Activated CD8-positive, alpha-beta T cell treated with anti-CD3 and anti-CD28 coated beads for 36 hours (primary cell): ENCODE measurements around the gene SUCLA2. TPM values are rescaled to one million over a fixed set of nuclear protein-coding genes. Genes with fewer than 3 reads are reported as not detected.
"Not testable (repeated sequence)": the region's sequence is repeated elsewhere in the genome, so short reads cannot be mapped to it uniquely, and the experiment has no call there.

ENCODE experiments used
- ATAC-seq: fragments of 200-7000 bp; cut with Tn5 transposase; one replicate; pipeline ENCODE4 v1.10.0; 2021; ENCODE audit warnings: mild to moderate bottlenecking, moderate library complexity
- CTCF ChIA-PET: fragments of 350-600 bp; sonication (Branson Sonifier 250); formaldehyde crosslinking; loops from one replicate; lab custom pipeline; 2021; ENCODE audit warnings: antibody characterized with exemption; lab: Charles Lee
- POLR2A ChIA-PET: fragments of 350-600 bp; sonication (Branson Sonifier 250); formaldehyde crosslinking; loops from one replicate; lab custom pipeline; 2021; ENCODE audit warnings: antibody characterized with exemption; lab: Charles Lee
- DNase-seq: peaks from one replicate; pipeline ENCODE4 v3.0.0-alpha.2; 2020
- H3K27ac Mint-ChIP-seq: one replicate; pipeline ENCODE4 v1.8.0; 2021; ENCODE audit warnings: mild to moderate bottlenecking, mixed read lengths
- H3K27me3 Mint-ChIP-seq: one replicate; pipeline ENCODE4 v1.8.0; 2021; ENCODE audit warnings: mixed read lengths
- H3K36me3 Mint-ChIP-seq: one replicate; pipeline ENCODE4 v1.8.0; 2021; ENCODE audit warnings: low read depth, mixed read lengths
- H3K4me1 Mint-ChIP-seq: one replicate; pipeline ENCODE4 v1.8.0; 2021; ENCODE audit warnings: low read depth, mixed read lengths
- H3K4me3 Mint-ChIP-seq: one replicate; pipeline ENCODE4 v1.8.0; 2021; ENCODE audit warnings: mild to moderate bottlenecking, moderate library complexity, mixed read lengths
- H3K9me3 Mint-ChIP-seq: one replicate; pipeline ENCODE4 v1.8.0; 2021; ENCODE audit warnings: mixed read lengths
- CTCF ChIP-seq: fragments of 200-600 bp; IDR thresholded peaks from one replicate; pipeline ENCODE4 v1.8.0; 2022; ENCODE audit warnings: antibody characterized with exemption, mild to moderate bottlenecking
- intact Hi-C: fragments of 100-400 bp; cut with micrococcal nuclease; formaldehyde crosslinking; loops from one replicate; pipeline ENCODE4 v1.10.0; 2022
- total RNA-seq, 2 experiments: library from RNA; stranded (reverse); gene quantifications; one replicate each; pipeline ENCODE4 v1.2.3, GENCODE V29; 2021

Gene SUCLA2
- total RNA-seq, 2 experiments from 2014 or later: 42.2 to 44.7 TPM

- CTCF ChIA-PET: interaction anchor here (0.7 kb wide), 1 partner anchor 31 kb away, joined by 3 read pairs; no protein-coding TSS in a partner anchor
These were observed 41.4 kb downstream of the SUCLA2 start for GRCh38 chr13:47959468-47960247.

GRCh38 chr13:47957073-47957472, 44.0 kb downstream of the SUCLA2 start:
- ATAC-seq: no peak
- no peak overlapping the region for H3K27ac Mint-ChIP-seq

More at GRCh38 chr13:47959468-47960247, 41.4 kb downstream of the SUCLA2 start:
- H3K9me3 Mint-ChIP-seq: peaks cover 29% of the 10 kb centered on the region
- no peak for DNase-seq
- no peaks in the 10 kb centered on the region for H3K27me3 Mint-ChIP-seq
- no peak overlapping the region for H3K4me3 Mint-ChIP-seq
- no peak overlapping the region for H3K27ac Mint-ChIP-seq
- intact Hi-C loops: no loop called here
- ATAC-seq: no peak
- H3K36me3 Mint-ChIP-seq: peaks cover 76% of the 10 kb centered on the region
- no peaks in the 10 kb centered on the region for H3K4me1 Mint-ChIP-seq
- no peak for TF ChIP-seq CTCF
- POLR2A ChIA-PET: no interaction called here

GRCh38 chr13:47955836-47956235, 45.2 kb downstream of the SUCLA2 start:
- H3K4me3 Mint-ChIP-seq: no peak overlapping the region
- TF ChIP-seq CTCF: no peak
- intact Hi-C loops: no loop called here
- peaks cover 29% of the 10 kb centered on the region for H3K9me3 Mint-ChIP-seq
- H3K4me1 Mint-ChIP-seq: no peaks in the 10 kb centered on the region
- ChIA-PET CTCF (no interaction called here), POLR2A (no interaction called here)
- no peaks in the 10 kb centered on the region for H3K27me3 Mint-ChIP-seq
- H3K36me3 Mint-ChIP-seq: peaks cover 78% of the 10 kb centered on the region
- ATAC-seq (no peak), DNase-seq (no peak)
- no peak overlapping the region for H3K27ac Mint-ChIP-seq

More at GRCh38 chr13:47957073-47957472, 44.0 kb downstream of the SUCLA2 start:
- intact Hi-C loops: no loop called here
- DNase-seq: no peak
- Mint-ChIP-seq H3K36me3 (peaks cover 78% of the 10 kb centered on the region), H3K4me3 (no peak overlapping the region), H3K4me1 (no peaks in the 10 kb centered on the region), H3K9me3 (peaks cover 29% of the 10 kb centered on the region), H3K27me3 (no peaks in the 10 kb centered on the region)
- ChIA-PET POLR2A (no interaction called here), CTCF (no interaction called here)
- TF ChIP-seq CTCF: no peak

GRCh38 chr13:47949799-47950198, 51.3 kb downstream of the SUCLA2 start:
- H3K36me3 Mint-ChIP-seq: peaks cover 46% of the 10 kb centered on the region
- DNase-seq (no peak), ATAC-seq (no peak)
- TF ChIP-seq CTCF: no peak
- CTCF ChIA-PET: interaction anchor here (1.1 kb wide), 1 partner anchor 88 kb away, joined by 3 read pairs; the partner anchor contains the start of gene NUDT15
- no peaks in the 10 kb centered on the region for H3K4me1 Mint-ChIP-seq
- H3K27ac Mint-ChIP-seq: no peak overlapping the region
- no peak overlapping the region for H3K4me3 Mint-ChIP-seq
- no peaks in the 10 kb centered on the region for H3K9me3 Mint-ChIP-seq
- POLR2A ChIA-PET: no interaction called here
- intact Hi-C loops: no loop called here
- no peaks in the 10 kb centered on the region for H3K27me3 Mint-ChIP-seq

GRCh38 chr13:47945738-47946137, 55.3 kb downstream of the SUCLA2 start:
- CTCF ChIA-PET: no interaction called here
- H3K27me3 Mint-ChIP-seq: no peaks in the 10 kb centered on the region
- H3K27ac Mint-ChIP-seq: peak overlapping the region; percentile 60
- POLR2A ChIA-PET: no interaction called here
- ATAC-seq (no peak), DNase-seq (no peak)
- no peaks in the 10 kb centered on the region for H3K4me1 Mint-ChIP-seq
- no peaks in the 10 kb centered on the region for H3K9me3 Mint-ChIP-seq
- intact Hi-C loops: no loop called here
- TF ChIP-seq CTCF: no peak
- no peak overlapping the region for H3K4me3 Mint-ChIP-seq
- peaks cover 45% of the 10 kb centered on the region for H3K36me3 Mint-ChIP-seq

- peaks cover 46% of the 10 kb centered on the region for H3K36me3 Mint-ChIP-seq
- DNase-seq, H3K4me1 Mint-ChIP-seq, H3K4me3 Mint-ChIP-seq, H3K27me3 Mint-ChIP-seq, CTCF ChIA-PET, ATAC-seq, intact Hi-C loops, H3K9me3 Mint-ChIP-seq, H3K27ac Mint-ChIP-seq, POLR2A ChIA-PET: not testable (repeated sequence)
These were observed 55.9 kb downstream of the SUCLA2 start for GRCh38 chr13:47945146-47945545.
